GM10248 (cell line): ENCODE measurements around the gene ANKRD13B.

Source experiments
- CTCF ChIA-PET: fragments of 300-600 bp; sonication (Branson Sonifier 250); formaldehyde crosslinking; extraction: SDS; loops from one replicate; lab custom pipeline; 2021; ENCODE audit warnings: antibody characterized with exemption; lab: Yijun Ruan, JAX
- POLR2A ChIA-PET: fragments of 350-650 bp; sonication (Branson Sonifier 250); formaldehyde crosslinking; extraction: SDS; loops from one replicate; lab custom pipeline; 2020; ENCODE audit warnings: antibody characterized with exemption; lab: Yijun Ruan, JAX
- DNase-seq: peaks from one replicate; pipeline ENCODE4 v3.0.0; 2012; ENCODE audit errors: extremely low spot score
- TF ChIP-seq, protein P1 (sequence below): IDR thresholded peaks from 2 replicates; pipeline ENCODE4 v1.5.1; 2012; ENCODE audit warnings: mild to moderate bottlenecking, low read depth; ENCODE audit errors: extremely low read depth, missing control alignments, control extremely low read depth

The ANKRD13B gene

DNA sequence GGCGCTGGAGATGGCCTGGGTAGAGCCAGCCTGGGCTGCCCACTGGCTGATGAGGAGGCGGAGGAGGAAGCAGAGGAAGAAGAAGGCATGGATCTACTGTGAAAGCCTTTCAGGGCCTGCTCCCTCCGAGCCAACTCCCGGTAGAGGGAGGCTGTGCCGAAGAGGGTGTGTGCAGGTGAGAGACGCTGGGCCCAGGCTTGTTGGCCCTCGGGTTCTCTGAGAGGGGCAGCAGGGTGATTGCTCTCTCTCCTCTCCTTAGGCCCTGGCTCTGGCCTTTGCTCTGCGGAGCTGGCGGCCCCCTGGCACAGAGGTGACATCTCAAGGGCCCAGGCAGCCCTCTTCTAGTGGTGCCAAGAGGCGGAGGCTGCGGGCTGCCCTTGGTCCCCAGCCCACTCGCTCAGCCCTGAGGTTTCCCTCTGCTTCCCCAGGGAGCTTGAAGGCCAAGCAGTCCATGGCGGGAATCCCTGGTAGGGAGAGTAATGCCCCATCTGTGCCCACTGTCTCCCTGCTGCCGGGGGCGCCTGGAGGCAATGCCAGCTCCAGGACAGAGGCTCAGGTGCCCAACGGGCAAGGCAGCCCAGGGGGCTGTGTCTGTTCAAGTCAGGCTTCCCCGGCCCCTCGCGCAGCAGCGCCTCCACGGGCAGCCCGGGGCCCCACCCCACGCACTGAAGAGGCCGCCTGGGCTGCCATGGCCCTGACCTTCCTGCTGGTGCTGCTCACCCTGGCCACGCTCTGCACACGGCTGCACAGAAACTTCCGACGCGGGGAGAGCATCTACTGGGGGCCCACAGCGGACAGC lies 20.9 kb upstream of the ANKRD13B start:
- TF ChIP-seq, protein P1, sequence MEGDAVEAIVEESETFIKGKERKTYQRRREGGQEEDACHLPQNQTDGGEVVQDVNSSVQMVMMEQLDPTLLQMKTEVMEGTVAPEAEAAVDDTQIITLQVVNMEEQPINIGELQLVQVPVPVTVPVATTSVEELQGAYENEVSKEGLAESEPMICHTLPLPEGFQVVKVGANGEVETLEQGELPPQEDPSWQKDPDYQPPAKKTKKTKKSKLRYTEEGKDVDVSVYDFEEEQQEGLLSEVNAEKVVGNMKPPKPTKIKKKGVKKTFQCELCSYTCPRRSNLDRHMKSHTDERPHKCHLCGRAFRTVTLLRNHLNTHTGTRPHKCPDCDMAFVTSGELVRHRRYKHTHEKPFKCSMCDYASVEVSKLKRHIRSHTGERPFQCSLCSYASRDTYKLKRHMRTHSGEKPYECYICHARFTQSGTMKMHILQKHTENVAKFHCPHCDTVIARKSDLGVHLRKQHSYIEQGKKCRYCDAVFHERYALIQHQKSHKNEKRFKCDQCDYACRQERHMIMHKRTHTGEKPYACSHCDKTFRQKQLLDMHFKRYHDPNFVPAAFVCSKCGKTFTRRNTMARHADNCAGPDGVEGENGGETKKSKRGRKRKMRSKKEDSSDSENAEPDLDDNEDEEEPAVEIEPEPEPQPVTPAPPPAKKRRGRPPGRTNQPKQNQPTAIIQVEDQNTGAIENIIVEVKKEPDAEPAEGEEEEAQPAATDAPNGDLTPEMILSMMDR: no peak
- POLR2A ChIA-PET: interaction anchor here (1.0 to 1.2 kb wide), 2 partner anchors 45 to 423 kb away, joined by 3 read pairs; no protein-coding TSS in a partner anchor
- no peak for DNase-seq
- CTCF ChIA-PET: interaction anchor here (0.6 to 14.3 kb wide), 21 partner anchors 9 to 536 kb away, joined by 3 to 172 read pairs (median 5); partner anchors contain the start of genes ANKRD13B and GIT1

DNA sequence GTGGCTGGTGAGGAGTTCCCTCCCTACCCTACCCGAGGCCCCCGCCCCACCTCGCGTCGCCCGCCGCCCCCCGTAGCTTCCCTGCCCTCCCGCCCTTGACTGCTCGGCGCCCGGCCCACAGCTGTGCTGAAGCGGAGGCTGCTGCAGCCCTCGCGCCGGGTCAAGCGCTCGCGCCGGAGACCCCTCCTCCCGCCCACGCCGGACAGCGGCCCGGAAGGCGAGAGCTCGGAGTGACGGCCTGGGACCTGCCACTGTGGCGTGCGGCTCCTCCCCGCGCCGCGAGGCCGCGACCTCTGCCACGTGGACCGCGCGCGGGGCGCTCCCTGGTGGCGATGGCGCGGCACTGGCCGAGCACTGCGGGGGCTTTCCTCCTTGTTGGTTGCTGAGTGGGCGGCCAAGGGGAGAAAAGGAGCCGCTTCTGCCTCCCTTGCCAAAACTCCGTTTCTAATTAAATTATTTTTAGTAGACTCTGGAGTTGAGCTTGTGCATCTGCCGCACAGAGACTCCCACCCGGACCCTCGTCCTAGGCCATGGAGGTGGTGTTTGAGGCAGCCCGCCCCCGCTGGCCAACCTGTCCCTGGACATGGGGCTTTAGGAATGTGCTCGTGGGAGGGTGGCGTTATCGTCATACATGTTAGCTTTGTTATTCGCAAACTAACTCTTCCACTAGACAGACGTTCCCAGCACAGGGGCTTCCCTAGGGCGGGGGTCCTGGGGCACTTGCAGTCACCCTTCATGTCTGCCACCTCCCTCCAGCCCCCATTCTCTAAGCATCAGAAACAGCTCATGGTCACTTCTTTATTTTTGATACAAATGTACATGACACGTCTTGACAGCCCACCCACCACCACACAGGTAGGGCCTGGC lies 20.0 kb upstream of the ANKRD13B start:
- POLR2A ChIA-PET: interaction anchor here (0.7 to 1.2 kb wide), 3 partner anchors 34 to 424 kb away, joined by 3 read pairs; no protein-coding TSS in a partner anchor
- DNase-seq: peak; percentile 82

GRCh38 chr17:29573558-29573869 lies 19.4 kb upstream of the ANKRD13B start:
- CTCF ChIA-PET: interaction anchor here (0.6 to 14.3 kb wide), 17 partner anchors 9 to 520 kb away, joined by 3 to 172 read pairs (median 6); partner anchors contain the start of genes ANKRD13B and GIT1

More for the DNA sequence above, 20.0 kb upstream of the ANKRD13B start:
- CTCF ChIA-PET: interaction anchor here (0.6 to 14.3 kb wide), 25 partner anchors 9 to 535 kb away, joined by 3 to 172 read pairs (median 4); partner anchors contain the start of genes ANKRD13B and GIT1
- TF ChIP-seq, protein P1: peak; percentile 66

DNA sequence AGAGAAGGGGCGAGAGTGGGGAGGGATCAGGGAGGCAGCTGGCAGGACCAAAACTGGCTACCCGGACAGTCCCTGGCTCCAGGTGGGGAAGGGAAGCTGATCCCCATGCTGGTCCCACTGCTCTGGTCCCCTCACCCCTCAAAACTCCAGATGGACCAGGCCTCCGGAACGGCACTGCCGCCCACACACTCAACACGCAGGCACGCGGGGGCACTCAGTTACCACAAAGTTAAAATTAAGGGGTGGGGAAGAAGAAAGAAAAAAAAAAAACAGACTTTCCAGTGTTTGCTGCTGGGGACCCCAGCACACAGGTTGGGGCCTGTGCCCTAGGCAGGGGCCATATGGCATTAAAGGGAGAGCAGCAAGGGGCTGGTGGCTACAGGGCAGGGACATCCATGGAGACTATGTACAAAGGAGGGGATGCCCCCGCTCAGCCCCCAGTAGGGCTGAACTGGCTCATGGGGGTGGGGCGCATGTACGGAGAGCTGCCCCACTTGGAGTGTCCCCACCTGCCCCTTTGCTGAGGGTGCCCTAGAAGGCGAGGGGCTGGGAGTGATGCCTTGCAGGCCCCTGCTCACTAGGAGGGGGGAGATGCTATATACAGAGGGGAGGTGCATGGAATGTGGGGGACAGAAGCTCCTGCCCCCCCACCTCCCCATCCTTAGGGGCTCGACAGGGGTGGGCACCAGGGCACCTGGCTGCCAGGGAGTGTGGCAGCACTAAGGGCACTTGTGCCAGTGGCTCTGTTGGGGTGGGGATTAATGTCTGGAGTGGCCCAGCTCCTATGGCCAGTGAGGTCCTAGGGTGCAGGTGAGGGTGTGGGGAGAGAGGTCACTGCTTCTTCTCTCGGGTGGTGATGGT lies 18.8 kb upstream of the ANKRD13B start:
- ChIA-PET POLR2A (interaction anchor here (1.0 kb wide), 1 partner anchor 7 kb away, joined by 3 read pairs; the partner anchor contains the start of gene ABHD15), CTCF (interaction anchor here (1.0 to 14.3 kb wide), 14 partner anchors 8 to 519 kb away, joined by 3 to 172 read pairs (median 6); partner anchors contain the start of genes ANKRD13B and GIT1)
- no peak for DNase-seq
- TF ChIP-seq, protein P1: no peak

More at GRCh38 chr17:29573558-29573869, 19.4 kb upstream of the ANKRD13B start:
- POLR2A ChIA-PET: no interaction called here
- TF ChIP-seq, protein P1: no peak
- DNase-seq: no peak

GRCh38 chr17:29574732-29575510 lies 18.0 kb upstream of the ANKRD13B start:
- DNase-seq: no peak
- TF ChIP-seq, protein P1: no peak
- ChIA-PET POLR2A (interaction anchor here (1.0 kb wide), 1 partner anchor 8 kb away, joined by 3 read pairs; the partner anchor contains the start of gene ABHD15), CTCF (interaction anchor here (0.7 to 14.3 kb wide), 9 partner anchors 9 to 444 kb away, joined by 3 to 172 read pairs (median 5); partner anchors contain the start of genes ANKRD13B and GIT1)
